ENCODE measurements around the gene SH2D7.

The SH2D7 gene

GRCh38 chr15:78098131-78098755, 5.9 kb downstream of the SH2D7 start:
- no peak for DNase-seq (ENCODE audit: extremely low spot score)
- ChIA-PET CTCF (interaction anchor here (0.6 to 1.0 kb wide), 2 partner anchors 10 to 139 kb away, joined by 4 to 6 read pairs; no protein-coding TSS in a partner anchor), POLR2A (interaction anchor here (1.2 kb wide), 1 partner anchor 32 kb away, joined by 3 read pairs; no protein-coding TSS in a partner anchor)
- TF ChIP-seq NFRKB (IDR thresholded peaks at IDR 0.05) (no peak), ELF4 (IDR thresholded peaks at IDR 0.05) (no peak), ARNT (IDR thresholded peaks at IDR 0.05) (no peak), ZNF384 (IDR thresholded peaks at IDR 0.05) (no peak), PKNOX1 (IDR thresholded peaks at IDR 0.05) (no peak), SUZ12 (IDR thresholded peaks at IDR 0.05) (no peak), CTBP1 (IDR thresholded peaks at IDR 0.05; ENCODE audit: borderline replicate concordance) (no peak), FOXM1 (IDR thresholded peaks at IDR 0.05; ENCODE audit: borderline replicate concordance) (no peak), TARDBP (IDR thresholded peaks at IDR 0.05) (no peak)

GRCh38 chr15:78100886-78101285, 8.5 kb downstream of the SH2D7 start:
- ChIA-PET POLR2A (no interaction called here), CTCF (interaction anchor here (1.2 kb wide), 1 partner anchor 17 kb away, joined by 3 read pairs; no protein-coding TSS in a partner anchor)
- no peak for TF ChIP-seq NFRKB (IDR thresholded peaks at IDR 0.05)
- no peak for TF ChIP-seq SUZ12 (IDR thresholded peaks at IDR 0.05)
- no peak for TF ChIP-seq PKNOX1 (IDR thresholded peaks at IDR 0.05)
- TF ChIP-seq TARDBP (IDR thresholded peaks at IDR 0.05): no peak
- TF ChIP-seq L3MBTL2 (conservative IDR thresholded peaks at IDR 0.05): no peak
- TF ChIP-seq FOXM1 (IDR thresholded peaks at IDR 0.05; ENCODE audit: borderline replicate concordance): no peak
- DNase-seq (ENCODE audit: extremely low spot score): no peak

GRCh38 chr15:78101423-78102105, 9.2 kb downstream of the SH2D7 start:
- TF ChIP-seq HDGF (IDR thresholded peaks at IDR 0.05; ENCODE audit: borderline replicate concordance): no peak
- no peak for DNase-seq (ENCODE audit: extremely low spot score)
- ChIA-PET CTCF (interaction anchor here (1.2 kb wide), 1 partner anchor 18 kb away, joined by 3 read pairs; no protein-coding TSS in a partner anchor), POLR2A (interaction anchor here (0.9 kb wide), 1 partner anchor 29 kb away, joined by 5 read pairs; no protein-coding TSS in a partner anchor)

- no peak for DNase-seq (ENCODE audit: extremely low spot score)
- no peak for TF ChIP-seq FOXM1 (IDR thresholded peaks at IDR 0.05; ENCODE audit: borderline replicate concordance)
- TF ChIP-seq SP1 (IDR thresholded peaks at IDR 0.05): no peak
- no peak for TF ChIP-seq NFRKB (IDR thresholded peaks at IDR 0.05)
- TF ChIP-seq HDGF (IDR thresholded peaks at IDR 0.05; ENCODE audit: borderline replicate concordance): no peak
- TF ChIP-seq BHLHE40 (IDR thresholded peaks at IDR 0.05; ENCODE audit: borderline replicate concordance): no peak
- no peak for TF ChIP-seq TARDBP (IDR thresholded peaks at IDR 0.05)
- TF ChIP-seq L3MBTL2 (conservative IDR thresholded peaks at IDR 0.05): no peak
- no peak for TF ChIP-seq CTBP1 (IDR thresholded peaks at IDR 0.05; ENCODE audit: borderline replicate concordance)
- no peak for TF ChIP-seq ELF4 (IDR thresholded peaks at IDR 0.05)
- no peak for TF ChIP-seq LEF1 (IDR thresholded peaks at IDR 0.05; ENCODE audit: borderline replicate concordance)
- ChIA-PET POLR2A (interaction anchor here (0.9 kb wide), 1 partner anchor 30 kb away, joined by 5 read pairs; no protein-coding TSS in a partner anchor), CTCF (interaction anchor here (1.2 kb wide), 1 partner anchor 18 kb away, joined by 3 read pairs; no protein-coding TSS in a partner anchor)
Measured at GRCh38 chr15:78102211-78102610, 9.8 kb downstream of the SH2D7 start.

GRCh38 chr15:78102741-78103140, 10.4 kb downstream of the SH2D7 start:
- ChIA-PET CTCF (interaction anchor here (1.1 kb wide), 1 partner anchor 21 kb away, joined by 4 read pairs; no protein-coding TSS in a partner anchor), POLR2A (no interaction called here)
- TF ChIP-seq ARNT (IDR thresholded peaks at IDR 0.05) (no peak), TARDBP (IDR thresholded peaks at IDR 0.05) (no peak), NFRKB (IDR thresholded peaks at IDR 0.05) (no peak), FOXA1 (IDR thresholded peaks at IDR 0.05) (no peak)
- DNase-seq (ENCODE audit: extremely low spot score): no peak

- no peak for TF ChIP-seq FOXM1 (IDR thresholded peaks at IDR 0.05; ENCODE audit: borderline replicate concordance)
- TF ChIP-seq HDGF (IDR thresholded peaks at IDR 0.05; ENCODE audit: borderline replicate concordance): no peak
- no peak for TF ChIP-seq ARNT (IDR thresholded peaks at IDR 0.05)
- TF ChIP-seq FOXA1 (IDR thresholded peaks at IDR 0.05): no peak
- no peak for TF ChIP-seq LEF1 (IDR thresholded peaks at IDR 0.05; ENCODE audit: borderline replicate concordance)
- TF ChIP-seq ZNF384 (IDR thresholded peaks at IDR 0.05): no peak
- TF ChIP-seq ELF4 (IDR thresholded peaks at IDR 0.05): no peak
- POLR2A ChIA-PET: no interaction called here
- CTCF ChIA-PET: interaction anchor here (0.6 to 1.1 kb wide), 2 partner anchors 22 to 92 kb away, joined by 3 to 4 read pairs; no protein-coding TSS in a partner anchor
- no peak for DNase-seq (ENCODE audit: extremely low spot score)
Measured at GRCh38 chr15:78103406-78104118, 11.2 kb downstream of the SH2D7 start.

GRCh38 chr15:78104119-78104479, 11.7 kb downstream of the SH2D7 start:
- TF ChIP-seq TARDBP (IDR thresholded peaks at IDR 0.05): no peak
- TF ChIP-seq FOXM1 (IDR thresholded peaks at IDR 0.05; ENCODE audit: borderline replicate concordance): no peak
- no peak for TF ChIP-seq CTBP1 (IDR thresholded peaks at IDR 0.05; ENCODE audit: borderline replicate concordance)
- TF ChIP-seq PKNOX1 (IDR thresholded peaks at IDR 0.05): no peak
- TF ChIP-seq ELF4 (IDR thresholded peaks at IDR 0.05): no peak
- TF ChIP-seq NFRKB (IDR thresholded peaks at IDR 0.05): no peak
- TF ChIP-seq SP1 (IDR thresholded peaks at IDR 0.05): no peak
- TF ChIP-seq ARNT (IDR thresholded peaks at IDR 0.05): no peak
- TF ChIP-seq FOXA1 (IDR thresholded peaks at IDR 0.05): no peak
- TF ChIP-seq SUZ12 (IDR thresholded peaks at IDR 0.05): no peak
- TF ChIP-seq ZNF384 (IDR thresholded peaks at IDR 0.05): no peak
- TF ChIP-seq BHLHE40 (IDR thresholded peaks at IDR 0.05; ENCODE audit: borderline replicate concordance): no peak
- CTCF ChIA-PET: interaction anchor here (0.5 to 1.1 kb wide), 2 partner anchors 22 to 77 kb away, joined by 4 read pairs; no protein-coding TSS in a partner anchor
- DNase-seq (ENCODE audit: extremely low spot score): no peak
- POLR2A ChIA-PET: no interaction called here
